ENCODE measurements around the gene SLCO1B3. TPM values are rescaled to one million over a fixed set of nuclear protein-coding genes. Genes with fewer than 3 reads are reported as not detected.

Gene SLCO1B3
- total and polyA plus RNA-seq, 4 donors = 33.1 to 274 (median 162) TPM

DNA sequence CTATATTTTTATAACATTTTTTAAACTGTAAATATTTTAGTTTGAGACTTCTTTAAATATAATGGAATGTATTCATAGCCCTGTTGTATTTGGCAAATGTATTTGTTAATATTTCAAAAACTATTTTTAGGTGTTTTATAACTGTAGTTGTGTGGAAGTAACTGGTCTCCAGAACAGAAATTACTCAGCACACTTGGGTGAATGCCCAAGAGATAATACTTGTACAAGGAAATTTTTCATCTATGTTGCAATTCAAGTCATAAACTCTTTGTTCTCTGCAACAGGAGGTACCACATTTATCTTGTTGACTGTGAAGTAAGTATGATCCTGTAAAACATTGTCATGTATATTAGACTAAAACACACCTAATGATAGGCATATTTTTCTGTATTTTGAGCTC lies 72.8 kb downstream of the SLCO1B3 start:
- no peak for DNase-seq (ENCODE audit: low spot score)
- TF ChIP-seq GABPA (IDR thresholded peaks at IDR 0.05 in 1 of 2, conservative IDR thresholded peaks at IDR 0.05 in 1 of 2) (no peak), JUND (IDR thresholded peaks at IDR 0.05) (no peak), TAF1 (conservative IDR thresholded peaks at IDR 0.05) (no peak), FOXA2 (IDR thresholded peaks at IDR 0.05) (no peak), SP1 (IDR thresholded peaks at IDR 0.05) (no peak), HNF4A (conservative IDR thresholded peaks at IDR 0.05) (no peak), RAD21 (IDR thresholded peaks at IDR 0.05) (no peak), YY1 (IDR thresholded peaks at IDR 0.05) (no peak), NR2F2 (IDR thresholded peaks at IDR 0.05) (no peak), RXRA (IDR thresholded peaks at IDR 0.05) (no peak), FOXA1 (IDR thresholded peaks at IDR 0.05) (no peak), HNF4G (IDR thresholded peaks at IDR 0.05) (no peak), EGR1 (IDR thresholded peaks at IDR 0.05; ENCODE audit: low read depth in 2 of 2) (no peak)
- TF ChIP-seq, protein P1, sequence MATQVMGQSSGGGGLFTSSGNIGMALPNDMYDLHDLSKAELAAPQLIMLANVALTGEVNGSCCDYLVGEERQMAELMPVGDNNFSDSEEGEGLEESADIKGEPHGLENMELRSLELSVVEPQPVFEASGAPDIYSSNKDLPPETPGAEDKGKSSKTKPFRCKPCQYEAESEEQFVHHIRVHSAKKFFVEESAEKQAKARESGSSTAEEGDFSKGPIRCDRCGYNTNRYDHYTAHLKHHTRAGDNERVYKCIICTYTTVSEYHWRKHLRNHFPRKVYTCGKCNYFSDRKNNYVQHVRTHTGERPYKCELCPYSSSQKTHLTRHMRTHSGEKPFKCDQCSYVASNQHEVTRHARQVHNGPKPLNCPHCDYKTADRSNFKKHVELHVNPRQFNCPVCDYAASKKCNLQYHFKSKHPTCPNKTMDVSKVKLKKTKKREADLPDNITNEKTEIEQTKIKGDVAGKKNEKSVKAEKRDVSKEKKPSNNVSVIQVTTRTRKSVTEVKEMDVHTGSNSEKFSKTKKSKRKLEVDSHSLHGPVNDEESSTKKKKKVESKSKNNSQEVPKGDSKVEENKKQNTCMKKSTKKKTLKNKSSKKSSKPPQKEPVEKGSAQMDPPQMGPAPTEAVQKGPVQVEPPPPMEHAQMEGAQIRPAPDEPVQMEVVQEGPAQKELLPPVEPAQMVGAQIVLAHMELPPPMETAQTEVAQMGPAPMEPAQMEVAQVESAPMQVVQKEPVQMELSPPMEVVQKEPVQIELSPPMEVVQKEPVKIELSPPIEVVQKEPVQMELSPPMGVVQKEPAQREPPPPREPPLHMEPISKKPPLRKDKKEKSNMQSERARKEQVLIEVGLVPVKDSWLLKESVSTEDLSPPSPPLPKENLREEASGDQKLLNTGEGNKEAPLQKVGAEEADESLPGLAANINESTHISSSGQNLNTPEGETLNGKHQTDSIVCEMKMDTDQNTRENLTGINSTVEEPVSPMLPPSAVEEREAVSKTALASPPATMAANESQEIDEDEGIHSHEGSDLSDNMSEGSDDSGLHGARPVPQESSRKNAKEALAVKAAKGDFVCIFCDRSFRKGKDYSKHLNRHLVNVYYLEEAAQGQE (IDR thresholded peaks at IDR 0.05) = no peak
- TF ChIP-seq, protein P2, sequence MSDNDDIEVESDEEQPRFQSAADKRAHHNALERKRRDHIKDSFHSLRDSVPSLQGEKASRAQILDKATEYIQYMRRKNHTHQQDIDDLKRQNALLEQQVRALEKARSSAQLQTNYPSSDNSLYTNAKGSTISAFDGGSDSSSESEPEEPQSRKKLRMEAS (IDR thresholded peaks at IDR 0.05) = no peak
- TF ChIP-seq, protein P3, sequence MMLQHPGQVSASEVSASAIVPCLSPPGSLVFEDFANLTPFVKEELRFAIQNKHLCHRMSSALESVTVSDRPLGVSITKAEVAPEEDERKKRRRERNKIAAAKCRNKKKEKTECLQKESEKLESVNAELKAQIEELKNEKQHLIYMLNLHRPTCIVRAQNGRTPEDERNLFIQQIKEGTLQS (IDR thresholded peaks at IDR 0.05) = no peak
- TF ChIP-seq, protein P4, sequence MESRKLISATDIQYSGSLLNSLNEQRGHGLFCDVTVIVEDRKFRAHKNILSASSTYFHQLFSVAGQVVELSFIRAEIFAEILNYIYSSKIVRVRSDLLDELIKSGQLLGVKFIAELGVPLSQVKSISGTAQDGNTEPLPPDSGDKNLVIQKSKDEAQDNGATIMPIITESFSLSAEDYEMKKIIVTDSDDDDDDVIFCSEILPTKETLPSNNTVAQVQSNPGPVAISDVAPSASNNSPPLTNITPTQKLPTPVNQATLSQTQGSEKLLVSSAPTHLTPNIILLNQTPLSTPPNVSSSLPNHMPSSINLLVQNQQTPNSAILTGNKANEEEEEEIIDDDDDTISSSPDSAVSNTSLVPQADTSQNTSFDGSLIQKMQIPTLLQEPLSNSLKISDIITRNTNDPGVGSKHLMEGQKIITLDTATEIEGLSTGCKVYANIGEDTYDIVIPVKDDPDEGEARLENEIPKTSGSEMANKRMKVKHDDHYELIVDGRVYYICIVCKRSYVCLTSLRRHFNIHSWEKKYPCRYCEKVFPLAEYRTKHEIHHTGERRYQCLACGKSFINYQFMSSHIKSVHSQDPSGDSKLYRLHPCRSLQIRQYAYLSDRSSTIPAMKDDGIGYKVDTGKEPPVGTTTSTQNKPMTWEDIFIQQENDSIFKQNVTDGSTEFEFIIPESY (IDR thresholded peaks at IDR 0.05) = no peak
- TF ChIP-seq, protein P5, sequence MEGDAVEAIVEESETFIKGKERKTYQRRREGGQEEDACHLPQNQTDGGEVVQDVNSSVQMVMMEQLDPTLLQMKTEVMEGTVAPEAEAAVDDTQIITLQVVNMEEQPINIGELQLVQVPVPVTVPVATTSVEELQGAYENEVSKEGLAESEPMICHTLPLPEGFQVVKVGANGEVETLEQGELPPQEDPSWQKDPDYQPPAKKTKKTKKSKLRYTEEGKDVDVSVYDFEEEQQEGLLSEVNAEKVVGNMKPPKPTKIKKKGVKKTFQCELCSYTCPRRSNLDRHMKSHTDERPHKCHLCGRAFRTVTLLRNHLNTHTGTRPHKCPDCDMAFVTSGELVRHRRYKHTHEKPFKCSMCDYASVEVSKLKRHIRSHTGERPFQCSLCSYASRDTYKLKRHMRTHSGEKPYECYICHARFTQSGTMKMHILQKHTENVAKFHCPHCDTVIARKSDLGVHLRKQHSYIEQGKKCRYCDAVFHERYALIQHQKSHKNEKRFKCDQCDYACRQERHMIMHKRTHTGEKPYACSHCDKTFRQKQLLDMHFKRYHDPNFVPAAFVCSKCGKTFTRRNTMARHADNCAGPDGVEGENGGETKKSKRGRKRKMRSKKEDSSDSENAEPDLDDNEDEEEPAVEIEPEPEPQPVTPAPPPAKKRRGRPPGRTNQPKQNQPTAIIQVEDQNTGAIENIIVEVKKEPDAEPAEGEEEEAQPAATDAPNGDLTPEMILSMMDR (IDR thresholded peaks at IDR 0.05; ENCODE audit: low read depth, low read length, missing input control) = no peak

More for the DNA sequence above, 72.8 kb downstream of the SLCO1B3 start:
- peaks cover 0 to 15% (median 4%) of the 10 kb centered on the region in 4 donors for H3K36me3 ChIP-seq (ENCODE audit: control insufficient read depth in 4 of 4, insufficient read depth in 3 of 4, low read depth in 1 of 4, low read length in 3 of 4)
- H3K27me3 ChIP-seq (ENCODE audit: control insufficient read depth in 4 of 4, insufficient read depth in 4 of 4, low read length in 3 of 4) = no peaks in the 10 kb centered on the region
- H3K9ac ChIP-seq (ENCODE audit: low read depth in 1 of 2, low read length in 2 of 2) = no peak overlapping the region
- no peaks in the 10 kb centered on the region for H3K9me3 ChIP-seq (ENCODE audit: control insufficient read depth in 4 of 4, low read length in 3 of 4)
- no peaks in the 10 kb centered on the region for H3K4me1 ChIP-seq (ENCODE audit: control insufficient read depth in 4 of 4, insufficient read depth in 4 of 4, low read length in 3 of 4)
- H3K27ac ChIP-seq (ENCODE audit: low read depth in 1 of 2, low read length in 2 of 2) = no peak overlapping the region
- H3K4me3 ChIP-seq (ENCODE audit: low read depth in 1 of 3, low read length in 3 of 3) = no peak overlapping the region
